ENCODE results near the gene CHD3.

DNA sequence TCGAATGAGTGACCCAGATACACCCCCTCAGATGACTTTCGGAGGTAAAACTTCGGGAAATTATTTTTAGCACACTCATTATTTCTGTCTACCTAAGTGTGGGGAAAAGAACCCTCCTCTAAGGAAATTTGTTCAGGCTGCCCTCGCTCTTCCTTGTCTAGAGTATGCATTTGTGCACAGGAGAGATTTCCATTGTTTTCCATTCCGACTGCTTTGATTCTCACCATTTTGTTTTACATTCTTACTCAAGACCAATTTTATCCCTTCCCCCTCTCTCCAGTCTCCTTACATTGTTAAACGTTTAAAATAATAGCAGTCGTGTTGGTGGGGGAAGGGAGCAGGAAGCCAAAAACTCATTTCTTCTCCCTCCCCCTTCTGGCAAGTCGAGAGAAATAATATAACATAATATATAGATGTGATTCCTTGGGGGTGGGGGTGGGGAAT is 1.5 kb upstream of the CHD3 start:
- TF ChIP-seq, protein P1, sequence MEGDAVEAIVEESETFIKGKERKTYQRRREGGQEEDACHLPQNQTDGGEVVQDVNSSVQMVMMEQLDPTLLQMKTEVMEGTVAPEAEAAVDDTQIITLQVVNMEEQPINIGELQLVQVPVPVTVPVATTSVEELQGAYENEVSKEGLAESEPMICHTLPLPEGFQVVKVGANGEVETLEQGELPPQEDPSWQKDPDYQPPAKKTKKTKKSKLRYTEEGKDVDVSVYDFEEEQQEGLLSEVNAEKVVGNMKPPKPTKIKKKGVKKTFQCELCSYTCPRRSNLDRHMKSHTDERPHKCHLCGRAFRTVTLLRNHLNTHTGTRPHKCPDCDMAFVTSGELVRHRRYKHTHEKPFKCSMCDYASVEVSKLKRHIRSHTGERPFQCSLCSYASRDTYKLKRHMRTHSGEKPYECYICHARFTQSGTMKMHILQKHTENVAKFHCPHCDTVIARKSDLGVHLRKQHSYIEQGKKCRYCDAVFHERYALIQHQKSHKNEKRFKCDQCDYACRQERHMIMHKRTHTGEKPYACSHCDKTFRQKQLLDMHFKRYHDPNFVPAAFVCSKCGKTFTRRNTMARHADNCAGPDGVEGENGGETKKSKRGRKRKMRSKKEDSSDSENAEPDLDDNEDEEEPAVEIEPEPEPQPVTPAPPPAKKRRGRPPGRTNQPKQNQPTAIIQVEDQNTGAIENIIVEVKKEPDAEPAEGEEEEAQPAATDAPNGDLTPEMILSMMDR (IDR thresholded peaks at IDR 0.05) = no peak
- TF ChIP-seq POLR2AphosphoS5 (IDR thresholded peaks at IDR 0.05; ENCODE audit: insufficient read depth in 1 of 2, low read depth in 1 of 2) = no peak

Data from vagina (tissue), 2 donors.